ENCODE measurements around the gene PAPPA.

Gene PAPPA

GRCh38 chr9:116153765-116154333, at the start of gene PAPPA:
Gene PAPPA (plus strand): TSS chr9:116153791. CDS start chr9:116154173, 382 bp downstream.
- no peak for DNase-seq

GRCh38 chr9:116103976-116104820, 49.4 kb upstream of the PAPPA start:
- no peak for DNase-seq

GRCh38 chr9:116112236-116112635, 41.4 kb upstream of the PAPPA start:
- no peak for DNase-seq

DNA sequence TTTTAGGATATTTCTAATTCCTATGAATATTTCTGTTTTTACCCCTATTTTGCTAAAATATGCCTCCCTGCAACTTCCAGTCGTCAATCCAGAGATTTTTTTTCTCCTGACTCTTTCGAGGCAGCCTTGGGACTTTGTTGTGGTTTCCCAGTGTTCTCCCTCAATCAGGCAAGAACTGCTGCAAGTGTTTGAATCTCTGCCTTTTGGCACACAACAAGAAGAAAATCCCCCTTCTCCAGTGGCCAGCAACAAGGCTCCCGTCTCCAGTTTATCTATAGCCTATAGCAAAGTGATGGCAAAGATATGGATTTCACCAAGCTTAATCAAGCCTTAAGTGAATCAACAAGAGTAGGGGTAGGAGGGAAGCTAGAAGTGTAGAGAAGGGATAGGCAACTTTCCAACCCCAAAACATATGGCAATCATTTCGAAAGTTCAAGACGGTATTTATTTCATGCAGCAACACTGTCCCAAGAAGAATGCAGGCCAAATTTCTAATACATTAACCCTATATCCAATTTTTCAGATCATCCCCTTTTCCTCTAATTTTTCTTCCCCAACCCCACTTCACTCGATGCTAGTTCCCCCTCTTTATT, 37.7 kb upstream of the PAPPA start:
- no peak for DNase-seq

DNA sequence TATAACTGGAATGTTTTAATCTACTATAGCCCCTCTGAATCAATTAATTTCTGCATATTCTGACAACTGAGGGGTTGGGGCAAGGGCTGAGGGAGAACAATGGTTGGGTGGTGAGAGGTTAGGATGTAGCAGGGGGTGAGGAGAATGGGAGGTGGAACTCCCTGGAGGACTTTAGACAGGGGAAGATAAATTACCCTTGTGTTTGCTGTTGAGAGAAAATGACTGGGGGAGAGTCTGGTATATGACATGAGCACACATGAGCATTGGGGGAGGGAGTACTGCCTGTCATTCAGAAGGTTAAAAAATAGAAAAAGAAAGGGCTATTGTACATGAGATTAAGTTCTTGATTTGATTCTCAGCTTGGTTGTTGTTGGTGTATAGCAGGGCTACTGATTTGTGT, 37.2 kb upstream of the PAPPA start:
- DNase-seq: no peak

- DNase-seq: no peak
Observed at GRCh38 chr9:116123171-116123570, 30.4 kb upstream of the PAPPA start.

- no peak for DNase-seq
Observed at GRCh38 chr9:116124472-116125040, 29.0 kb upstream of the PAPPA start.

DNA sequence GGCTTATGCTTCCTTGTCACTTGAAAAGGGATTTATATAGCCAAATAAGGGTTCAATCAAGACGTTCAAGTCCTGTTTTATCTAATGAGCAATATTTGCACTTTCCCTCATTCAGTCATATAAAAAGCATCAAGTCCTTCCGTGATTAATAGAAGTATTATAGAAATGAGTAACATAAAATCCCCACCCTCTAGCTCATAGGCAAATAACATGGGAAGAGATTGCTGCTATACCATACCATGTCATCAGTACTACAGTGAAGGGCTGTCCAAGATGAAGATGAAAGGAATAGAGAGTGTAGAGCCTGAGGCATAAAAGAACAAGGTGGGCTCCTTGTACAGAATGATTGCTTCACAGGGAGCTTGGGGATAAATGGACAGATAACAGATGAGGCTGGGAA, 20.4 kb upstream of the PAPPA start:
- no peak for DNase-seq

DNA sequence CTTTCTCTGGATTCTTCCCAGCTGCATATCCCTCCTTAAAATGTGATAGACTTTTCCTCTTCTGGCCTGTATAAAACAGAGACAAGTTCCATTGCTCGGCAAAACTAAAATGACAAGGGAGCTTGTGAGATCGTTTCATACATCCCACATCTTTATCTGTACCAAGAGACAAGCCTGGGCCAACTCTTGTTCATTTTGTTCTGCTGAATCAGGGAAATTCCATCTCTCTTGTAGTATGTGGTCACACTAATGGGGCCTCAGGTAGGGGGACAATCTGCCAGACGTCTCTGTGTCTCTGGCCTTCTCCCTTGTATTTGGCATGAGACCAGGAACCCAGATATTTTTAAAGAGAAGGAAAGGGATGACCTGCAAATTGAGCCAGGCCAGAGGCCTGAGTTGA, 18.6 kb upstream of the PAPPA start:
- no peak for DNase-seq

GRCh38 chr9:116137010-116137409, 16.6 kb upstream of the PAPPA start:
- no peak for DNase-seq

DNA sequence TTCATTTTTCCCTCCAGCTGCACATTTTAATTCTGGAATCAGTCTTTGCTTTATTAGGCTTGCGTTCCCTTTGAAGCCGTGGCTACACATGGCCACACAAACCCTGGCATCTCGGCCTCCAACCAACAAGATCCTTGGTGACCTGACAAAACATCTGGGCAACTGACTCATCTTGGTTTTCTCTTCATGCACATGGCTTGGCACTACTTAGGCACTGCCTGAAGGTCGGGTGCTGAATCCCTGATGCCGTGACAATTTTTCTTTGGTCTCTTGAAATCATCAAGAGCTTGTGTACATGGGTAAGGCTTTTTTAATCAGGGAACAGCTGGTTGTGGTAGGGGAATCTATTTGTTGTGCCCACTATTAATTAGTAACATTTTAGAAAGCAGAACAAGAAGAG, 16.0 kb upstream of the PAPPA start:
- no peak for DNase-seq

GRCh38 chr9:116141864-116142561, 11.6 kb upstream of the PAPPA start:
- DNase-seq: no peak

DNA sequence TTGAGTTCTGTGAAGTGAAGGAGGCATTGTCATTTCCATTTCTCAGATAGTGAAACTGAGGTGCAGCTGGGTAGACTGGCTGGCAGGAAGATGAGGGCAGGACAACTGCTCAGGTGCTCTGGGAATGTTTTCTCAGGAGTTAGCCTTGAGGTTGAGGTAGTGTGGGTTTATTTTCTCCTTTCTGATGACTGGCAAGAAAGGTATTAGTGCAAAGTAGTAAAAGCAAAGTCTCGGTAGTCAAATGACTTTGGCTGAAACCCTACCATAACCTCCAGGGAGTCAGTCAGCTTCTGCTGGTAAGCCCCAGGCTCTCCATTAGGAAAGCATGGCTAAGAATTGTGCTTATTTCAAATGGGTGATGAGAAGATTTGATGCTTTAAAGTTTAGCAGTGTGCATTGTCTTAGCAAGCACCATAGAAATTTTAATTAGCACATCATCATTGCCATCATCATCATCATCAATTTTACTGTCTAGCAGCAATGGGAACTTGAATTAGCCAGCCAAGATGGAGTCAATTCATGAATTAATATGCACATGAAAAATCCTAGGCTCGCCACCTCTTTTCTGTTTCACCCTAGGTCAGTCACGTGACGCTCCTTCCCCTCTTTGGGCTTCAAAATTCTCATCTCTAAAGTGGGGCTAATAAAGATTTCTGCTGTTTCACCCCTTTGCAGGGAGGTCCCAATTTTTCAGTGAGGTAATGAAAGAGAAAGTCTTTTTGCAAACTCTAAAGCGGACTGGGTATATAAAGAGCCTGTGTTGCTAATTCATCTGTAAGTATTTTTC, 10.7 kb upstream of the PAPPA start:
- no peak for DNase-seq

GRCh38 chr9:116144038-116144437, 9.6 kb upstream of the PAPPA start:
- no peak for DNase-seq

GRCh38 chr9:116144555-116144954, 9.0 kb upstream of the PAPPA start:
- DNase-seq: no peak

DNA sequence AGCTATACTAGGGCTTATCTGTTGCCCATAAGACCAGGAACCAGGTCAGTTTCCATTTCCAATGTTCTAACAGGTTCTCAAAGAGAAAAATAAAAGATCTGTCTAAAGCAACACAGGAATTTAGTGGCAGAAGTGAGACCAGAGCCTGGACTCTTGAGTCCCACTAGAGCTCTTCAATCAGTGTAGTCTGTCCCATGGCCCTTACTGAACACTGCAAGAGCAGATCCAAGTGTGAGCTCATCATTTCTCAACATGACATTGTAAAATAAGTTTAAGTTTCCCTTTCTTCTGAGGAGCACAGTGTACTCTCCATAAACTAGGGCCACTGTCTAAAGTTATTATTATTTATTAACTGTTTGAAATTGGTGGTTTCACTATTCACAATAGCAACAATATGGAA, 8.6 kb upstream of the PAPPA start:
- DNase-seq: no peak

- no peak for DNase-seq
Observed at GRCh38 chr9:116147821-116148220, 5.8 kb upstream of the PAPPA start.

- no peak for DNase-seq
Observed at GRCh38 chr9:116149844-116150243, 3.7 kb upstream of the PAPPA start.

GRCh38 chr9:116151199-116151598, 2.4 kb upstream of the PAPPA start:
- DNase-seq: no peak

DNA sequence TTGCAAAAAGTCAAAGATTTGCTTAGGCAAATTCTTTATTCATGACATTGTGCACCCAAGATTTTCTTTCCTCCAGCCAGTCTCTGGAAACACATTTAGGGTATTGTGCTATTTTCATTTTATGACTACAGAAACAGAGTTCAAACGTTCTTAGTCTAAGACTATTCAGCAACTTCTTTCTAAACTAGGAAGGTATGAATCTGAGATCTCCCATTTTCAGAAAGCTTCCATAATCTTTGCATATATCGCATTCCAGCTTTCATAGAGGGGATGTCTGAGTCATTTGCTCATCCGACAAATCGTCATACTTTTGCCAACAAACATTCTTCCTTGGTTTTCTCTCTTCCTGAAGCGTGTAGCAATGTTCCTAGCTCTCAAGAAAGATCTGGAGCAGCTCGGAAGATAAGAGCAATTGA, 1.6 kb upstream of the PAPPA start:
- no peak for DNase-seq

DNA sequence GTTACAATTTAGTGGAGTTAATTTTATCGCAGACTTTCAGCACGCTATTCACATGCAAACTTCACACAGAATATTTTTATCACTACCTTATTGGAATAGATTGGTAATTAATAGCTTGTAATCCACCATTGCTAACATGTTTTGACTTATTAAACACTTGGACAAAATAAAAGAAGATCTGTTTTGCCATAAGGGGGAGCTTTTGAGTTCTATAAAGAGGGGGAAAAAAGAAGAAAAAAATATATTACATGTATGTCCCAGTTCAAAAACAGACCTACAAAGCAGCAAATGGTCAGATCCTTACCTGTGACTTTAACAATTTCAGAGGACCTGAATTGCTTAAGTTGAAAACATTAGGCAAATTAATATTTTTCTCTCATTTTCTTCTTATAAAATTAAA, 1.2 kb upstream of the PAPPA start:
- no peak for DNase-seq
